NCI-H748 treated with DMSO at 0.1 percent for 48 hours (cell line): ENCODE results near the gene BBS9.
A peak's percentile ranks its signal among the peaks of the same experiment; 100 is the strongest.

Experiments used
- DNase-seq: peaks from one replicate; lab custom pipeline; 2025; lab: John Stamatoyannopoulos, UW

Gene BBS9

GRCh38 chr7:33127085-33127484 is 2.3 kb upstream of the BBS9 start:
- no peak for DNase-seq

DNA sequence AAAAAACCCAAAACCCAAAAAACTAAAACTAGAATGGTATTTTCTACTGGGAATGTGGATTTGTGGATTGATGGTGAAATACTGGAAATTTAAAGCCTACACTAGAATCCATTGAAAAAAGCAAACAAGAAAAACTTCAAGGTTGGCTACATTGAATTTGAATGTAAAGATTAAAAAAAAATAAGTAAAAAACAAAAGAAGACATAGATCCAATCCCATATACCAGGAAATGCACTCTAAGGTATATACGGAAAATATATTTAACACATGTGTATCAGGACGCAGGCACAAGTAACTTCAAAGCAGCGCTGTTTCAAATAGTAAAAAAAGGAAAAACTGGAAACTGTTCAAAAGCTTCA is 754 bp upstream of the BBS9 start:
- no peak for DNase-seq

DNA sequence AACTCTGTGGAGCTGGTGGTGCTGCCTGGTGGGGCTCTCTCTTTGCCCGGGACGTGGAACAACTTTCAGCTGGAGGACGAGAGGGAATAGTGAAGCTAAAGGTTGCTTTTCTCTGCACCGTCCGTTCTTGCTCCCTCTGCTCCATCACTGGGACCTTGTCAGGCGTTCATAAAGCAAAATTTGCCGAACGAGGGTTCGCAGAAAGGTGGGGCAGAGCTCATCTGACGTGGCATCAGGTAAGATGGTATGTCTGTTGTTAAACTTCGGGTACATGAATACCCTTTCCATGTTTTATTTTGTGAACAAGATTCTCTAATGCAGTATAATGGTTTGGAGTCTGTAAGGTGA is 416 bp downstream of the BBS9 start:
- DNase-seq = no peak

DNA sequence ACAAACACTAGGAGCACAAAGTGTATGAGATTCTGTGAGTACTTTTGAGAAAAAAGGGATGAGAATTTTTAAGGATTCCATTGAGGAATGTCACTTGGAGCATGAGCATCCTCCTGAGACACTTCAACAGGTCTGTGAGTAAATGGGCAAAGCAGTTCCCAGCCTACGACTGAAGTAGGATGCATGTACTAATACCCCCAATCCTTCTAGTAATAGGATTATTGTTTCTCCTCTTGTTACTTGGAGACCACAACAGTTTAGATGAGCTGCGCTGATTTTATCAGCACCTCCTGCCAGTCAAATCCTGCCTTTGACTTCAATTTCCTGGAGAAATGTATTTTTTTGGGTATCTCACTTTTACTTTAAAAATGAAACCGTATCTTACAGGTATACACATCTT is 820 bp downstream of the BBS9 start:
- DNase-seq = no peak

- DNase-seq = no peak
Observed at GRCh38 chr7:33137103-33137502, 7.7 kb downstream of the BBS9 start.

DNA sequence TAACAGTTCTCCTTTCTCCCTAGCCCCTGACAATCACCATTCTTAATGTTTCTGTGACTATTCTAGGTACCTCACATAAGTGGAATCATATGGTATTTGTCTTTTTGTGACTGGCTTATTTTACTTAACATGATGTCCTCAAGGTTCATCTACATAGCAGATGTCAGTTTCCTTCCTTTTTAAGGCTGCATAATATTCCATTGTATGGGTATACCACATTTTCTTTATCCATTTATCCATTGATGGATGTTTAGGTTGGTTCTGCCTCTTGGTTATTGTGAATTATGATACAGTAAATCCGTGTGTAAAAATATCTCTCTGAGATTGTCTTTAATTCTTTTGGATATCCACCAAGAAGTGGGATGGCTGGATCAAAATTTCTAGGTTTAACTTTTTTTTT is 13.2 kb downstream of the BBS9 start:
- no peak for DNase-seq

DNA sequence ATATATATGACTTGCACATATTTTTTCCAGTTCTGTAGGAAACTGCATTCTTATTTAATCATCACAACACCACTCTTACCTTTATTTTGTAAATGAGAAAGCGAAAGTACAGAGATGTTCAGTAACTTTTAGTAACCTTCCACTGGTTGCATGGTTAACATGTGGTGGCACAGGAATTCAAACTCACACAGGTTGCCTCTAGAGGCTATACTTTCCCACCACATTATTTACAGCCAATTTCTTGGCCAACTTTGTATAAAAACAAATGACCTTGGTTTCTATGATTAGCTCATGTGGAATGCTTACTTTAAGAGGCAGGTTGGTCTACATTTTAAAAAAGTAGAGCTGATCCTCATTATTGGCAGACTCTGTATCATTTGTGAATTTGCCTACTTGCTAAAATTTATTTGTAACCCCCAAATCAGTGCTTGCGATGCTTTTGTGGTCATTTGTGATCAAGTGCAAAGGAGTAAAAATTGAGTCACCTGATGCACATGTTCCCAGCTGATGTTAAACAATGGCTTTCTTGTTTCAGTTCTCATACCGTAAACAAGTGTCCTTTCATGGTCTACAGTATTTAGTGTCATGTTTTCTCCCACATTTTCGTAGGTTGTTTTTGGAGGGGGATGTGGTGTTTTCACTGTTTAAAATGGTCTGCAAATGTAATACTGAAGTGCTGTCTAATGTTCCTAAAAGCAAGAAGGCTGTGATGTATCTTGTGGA is 14.8 kb downstream of the BBS9 start:
- DNase-seq = no peak

GRCh38 chr7:33145156-33145555 is 15.8 kb downstream of the BBS9 start:
- no peak for DNase-seq

DNA sequence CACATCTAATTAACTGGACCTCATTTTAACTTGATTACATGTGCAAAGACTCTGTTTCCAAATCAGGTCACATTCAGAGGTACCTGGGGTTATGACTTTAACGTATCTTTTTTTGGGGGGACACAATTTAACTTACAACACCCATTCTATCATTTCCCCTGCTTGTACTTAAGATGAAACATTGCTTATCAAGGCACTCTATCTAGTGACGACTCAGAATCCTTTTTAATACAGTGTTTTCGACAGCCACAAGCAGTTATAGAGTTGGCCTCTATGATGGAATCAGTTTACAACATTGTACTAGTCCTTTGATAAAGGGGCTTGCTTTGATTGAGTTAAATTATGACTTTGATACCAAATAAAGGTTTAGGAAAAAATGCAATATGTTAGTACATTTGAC is 22.7 kb downstream of the BBS9 start:
- DNase-seq = no peak

GRCh38 chr7:33155811-33156210 is 26.4 kb downstream of the BBS9 start:
- DNase-seq = no peak

- no peak for DNase-seq
Observed at GRCh38 chr7:33156441-33156840, 27.1 kb downstream of the BBS9 start.

DNA sequence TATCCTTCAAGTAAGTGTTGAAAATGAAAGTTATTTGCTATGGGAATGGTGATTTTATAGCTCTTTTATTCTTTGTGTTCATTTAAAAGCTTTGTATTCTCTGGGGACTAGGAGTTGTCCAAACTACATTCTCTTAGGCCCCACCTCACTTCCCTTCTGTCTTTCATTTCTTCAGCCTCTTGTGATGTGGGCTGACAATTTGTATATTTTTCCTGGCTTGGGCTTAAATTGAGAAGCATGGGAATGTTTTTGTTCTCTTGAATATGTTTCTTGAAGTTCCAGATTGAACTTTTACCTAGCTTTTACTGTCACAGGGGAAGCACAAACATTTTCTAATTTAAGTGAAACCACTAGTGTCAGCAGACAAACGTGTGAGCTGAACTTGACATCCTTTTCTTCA is 27.9 kb downstream of the BBS9 start:
- no peak for DNase-seq

GRCh38 chr7:33157781-33158180 is 28.4 kb downstream of the BBS9 start:
- no peak for DNase-seq

- no peak for DNase-seq
Observed at GRCh38 chr7:33177876-33178275, 48.5 kb downstream of the BBS9 start.

DNA sequence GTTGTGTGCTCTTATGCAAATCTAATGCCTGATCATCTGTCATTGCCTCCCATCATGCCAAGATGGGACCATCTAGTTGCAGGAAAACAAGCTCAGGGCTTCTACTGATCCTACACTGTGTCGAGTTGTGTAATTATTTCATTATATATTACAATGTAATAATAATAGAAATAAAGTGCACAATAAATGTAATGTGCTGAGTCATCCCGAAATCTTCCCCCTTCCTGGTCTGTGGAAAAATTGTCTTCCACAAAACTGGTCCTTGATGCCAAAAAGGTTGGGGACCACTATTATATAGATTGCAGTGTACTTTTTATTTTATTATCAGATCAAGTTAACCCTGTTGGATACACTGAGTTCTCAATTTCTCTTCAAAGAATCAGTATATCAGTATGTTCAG is 50.2 kb downstream of the BBS9 start:
- no peak for DNase-seq

GRCh38 chr7:33183504-33183903 is 54.1 kb downstream of the BBS9 start:
- no peak for DNase-seq

DNA sequence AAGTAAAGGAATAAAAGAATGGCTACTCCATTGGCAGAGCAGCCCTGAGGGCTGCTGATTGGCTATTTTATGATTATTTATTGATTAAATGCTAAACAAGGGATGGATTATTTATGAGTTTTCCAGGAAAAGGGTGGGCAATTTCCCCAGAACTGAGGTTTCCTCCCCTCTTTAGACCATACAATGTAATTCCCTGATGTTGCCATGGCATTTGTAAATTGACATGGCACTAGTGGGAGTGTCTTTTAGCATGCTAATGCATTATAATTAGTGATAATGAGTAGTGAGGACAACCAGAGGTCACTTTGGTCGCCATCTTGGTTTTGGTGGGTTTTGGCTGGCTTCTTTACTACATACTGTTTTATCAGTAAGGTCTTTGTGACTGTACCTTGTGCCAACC is 55.5 kb downstream of the BBS9 start:
- no peak for DNase-seq

- DNase-seq = peak; percentile 50
Observed at GRCh38 chr7:33185786-33186185, 56.4 kb downstream of the BBS9 start.

- DNase-seq = no peak
Observed at GRCh38 chr7:33186192-33186591, 56.8 kb downstream of the BBS9 start.

- no peak for DNase-seq
Observed at GRCh38 chr7:33190688-33191304, 61.4 kb downstream of the BBS9 start.

DNA sequence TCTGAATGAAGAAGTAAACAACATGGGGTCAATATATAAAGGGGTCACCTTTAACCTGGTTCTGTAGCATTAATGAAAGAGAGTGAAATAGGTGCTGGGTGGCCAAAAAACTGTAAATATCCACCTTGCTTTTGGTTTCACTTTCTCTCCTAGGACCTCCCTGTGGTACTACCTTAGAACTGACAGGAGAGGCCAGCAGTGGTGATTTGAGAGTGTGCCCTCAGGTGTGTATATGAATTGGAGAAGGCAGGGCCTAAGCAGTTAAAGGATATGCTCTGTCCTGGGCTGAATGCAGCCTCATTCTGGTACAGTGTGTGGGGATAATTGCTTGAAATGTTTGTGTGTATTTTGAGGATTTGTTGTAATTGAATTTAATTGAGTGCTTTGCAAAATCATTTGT is 62.0 kb downstream of the BBS9 start:
- no peak for DNase-seq

GRCh38 chr7:33192695-33193291 is 63.4 kb downstream of the BBS9 start:
- no peak for DNase-seq

- DNase-seq = no peak
Observed at GRCh38 chr7:33193308-33193864, 64.0 kb downstream of the BBS9 start.

DNA sequence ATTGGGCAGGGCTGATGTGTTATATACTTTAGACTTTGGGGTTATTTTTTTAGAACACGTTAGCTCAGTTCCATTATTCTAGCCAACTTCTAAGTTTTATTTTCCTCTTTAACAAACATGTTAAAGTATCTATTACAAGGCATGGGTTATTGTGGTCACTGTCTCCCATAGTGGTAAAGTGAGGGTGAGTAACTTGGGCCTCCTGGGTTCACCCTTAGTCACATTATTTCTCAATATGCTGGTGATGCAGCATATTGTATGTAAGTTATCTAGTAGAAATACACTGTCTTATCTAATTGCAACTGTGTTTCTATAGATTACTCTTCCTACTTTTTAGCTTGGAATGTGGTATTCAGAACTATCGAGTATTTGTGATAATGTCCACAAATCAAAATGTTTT is 65.9 kb downstream of the BBS9 start:
- no peak for DNase-seq
